Type B pancreatic cell (in vitro differentiated cells): Measurements from ENCODE around the gene FRMPD1. TPM values are rescaled to one million over a fixed set of nuclear protein-coding genes. Genes with fewer than 3 reads are reported as not detected.

Experiments used
- DNase-seq: peaks from one replicate; pipeline ENCODE4 v3.0.0; 2021; ENCODE audit warnings: mixed read lengths; ENCODE audit not compliant: unreplicated experiment; ENCODE audit errors: extremely low spot score
- H3K27ac Mint-ChIP-seq: 2 replicates; pipeline ENCODE4 v1.8.0; 2021; ENCODE audit warnings: mild to moderate bottlenecking, mixed read lengths
- H3K27me3 Mint-ChIP-seq: 2 replicates; pipeline ENCODE4 v1.8.0; 2021; ENCODE audit warnings: mixed read lengths
- H3K36me3 Mint-ChIP-seq: 2 replicates; pipeline ENCODE4 v1.8.0; 2021; ENCODE audit warnings: mixed read lengths
- H3K4me1 Mint-ChIP-seq: one replicate; pipeline ENCODE4 v1.8.0; 2021; ENCODE audit warnings: mixed read lengths; ENCODE audit not compliant: unreplicated experiment
- H3K4me3 Mint-ChIP-seq: 2 replicates; pipeline ENCODE4 v1.8.0; 2021; ENCODE audit warnings: mild to moderate bottlenecking, mixed read lengths
- H3K9me3 Mint-ChIP-seq: 2 replicates; pipeline ENCODE4 v1.8.0; 2021; ENCODE audit warnings: mixed read lengths
- CTCF ChIP-seq: fragments of 200-600 bp; sonication (generic); conservative IDR thresholded peaks from 2 replicates; pipeline ENCODE4 v1.5.0; 2021; ENCODE audit warnings: antibody characterized with exemption, mild to moderate bottlenecking
- total RNA-seq: library from RNA; stranded (reverse); gene quantifications from 2 replicates; pipeline ENCODE4 v1.2.1, GENCODE V29; 2021; ENCODE audit warnings: low replicate concordance

FRMPD1 gene
- total RNA-seq, 1 donor from 2014 or later = 0.82 TPM

- Mint-ChIP-seq H3K9me3 (no peaks in the 10 kb centered on the region), H3K27ac (no peak overlapping the region), H3K4me1 (no peaks in the 10 kb centered on the region), H3K36me3 (no peaks in the 10 kb centered on the region), H3K4me3 (no peak overlapping the region), H3K27me3 (peaks cover 78% of the 10 kb centered on the region)
- no peak for DNase-seq
- no peak for TF ChIP-seq CTCF
Measured at GRCh38 chr9:37669232-37669631, 18.5 kb downstream of the FRMPD1 start.

GRCh38 chr9:37675661-37676060, 24.9 kb downstream of the FRMPD1 start:
- no peak overlapping the region for H3K4me3 Mint-ChIP-seq
- DNase-seq = no peak
- H3K27me3 Mint-ChIP-seq = peaks cover 67% of the 10 kb centered on the region
- no peak for TF ChIP-seq CTCF
- no peaks in the 10 kb centered on the region for H3K36me3 Mint-ChIP-seq
- no peaks in the 10 kb centered on the region for H3K4me1 Mint-ChIP-seq
- H3K27ac Mint-ChIP-seq = no peak overlapping the region
- no peaks in the 10 kb centered on the region for H3K9me3 Mint-ChIP-seq

- no peak overlapping the region for H3K27ac Mint-ChIP-seq
- H3K27me3 Mint-ChIP-seq = peaks cover 62% of the 10 kb centered on the region
- no peak for TF ChIP-seq CTCF
- no peak overlapping the region for H3K4me3 Mint-ChIP-seq
- no peaks in the 10 kb centered on the region for H3K4me1 Mint-ChIP-seq
- no peaks in the 10 kb centered on the region for H3K9me3 Mint-ChIP-seq
- no peaks in the 10 kb centered on the region for H3K36me3 Mint-ChIP-seq
- no peak for DNase-seq
Measured at GRCh38 chr9:37676411-37676830, 25.7 kb downstream of the FRMPD1 start.

- Mint-ChIP-seq H3K4me1 (no peaks in the 10 kb centered on the region), H3K27me3 (peaks cover 64% of the 10 kb centered on the region), H3K36me3 (no peaks in the 10 kb centered on the region), H3K27ac (no peak overlapping the region), H3K4me3 (no peak overlapping the region), H3K9me3 (no peaks in the 10 kb centered on the region)
- DNase-seq = no peak
- TF ChIP-seq CTCF = no peak
Measured at GRCh38 chr9:37677435-37677834, 26.7 kb downstream of the FRMPD1 start.

GRCh38 chr9:37678789-37679273, 28.1 kb downstream of the FRMPD1 start:
- no peak for TF ChIP-seq CTCF
- DNase-seq = no peak
- Mint-ChIP-seq H3K4me1 (no peaks in the 10 kb centered on the region), H3K27me3 (peaks cover 71% of the 10 kb centered on the region), H3K27ac (no peak overlapping the region), H3K4me3 (no peak overlapping the region), H3K9me3 (no peaks in the 10 kb centered on the region), H3K36me3 (no peaks in the 10 kb centered on the region)
